Right renal pelvis (tissue), 4 donors: ENCODE measurements around the gene KCNH3. TPM values are rescaled to one million over a fixed set of nuclear protein-coding genes. Genes with fewer than 3 reads are reported as not detected.
"Not testable (repeated sequence)": the region's sequence is repeated elsewhere in the genome, so short reads cannot be mapped to it uniquely, and the experiment has no call there.

Experiments used
- DNase-seq, 4 donors: peaks; one replicate each; pipeline ENCODE4 v3.0.0-alpha.2; 2013; ENCODE audit warnings: low read depth in 4 of 4, low spot score in 3 of 4, missing footprints in 1 of 4
- polyA plus RNA-seq, 4 donors: library from polyadenylated mRNA; unstranded; fragments of 120-200 nt; gene quantifications; one replicate each; pipeline ENCODE4 v1.2.1, GENCODE V29; 2013; ENCODE audit not compliant: insufficient read length in 4 of 4

Gene KCNH3
- polyA plus RNA-seq, 4 donors: 4.1 to 6.9 (median 5.1) TPM

- DNase-seq: peak in 1 of 4 donors; percentile 67
These were observed 11.3 kb upstream of the KCNH3 start for GRCh38 chr12:49527361-49528130.

GRCh38 chr12:49529414-49529813 lies 9.4 kb upstream of the KCNH3 start:
- DNase-seq: no peak

GRCh38 chr12:49531745-49532144 lies 7.1 kb upstream of the KCNH3 start:
- DNase-seq: no peak

GRCh38 chr12:49533331-49533730 lies 5.5 kb upstream of the KCNH3 start:
- DNase-seq: no peak

GRCh38 chr12:49534122-49534521 lies 4.7 kb upstream of the KCNH3 start:
- DNase-seq: not testable (repeated sequence)

GRCh38 chr12:49534731-49535278 lies 4.0 kb upstream of the KCNH3 start:
- no peak for DNase-seq

- DNase-seq: no peak
These were observed 2.8 kb upstream of the KCNH3 start for GRCh38 chr12:49535921-49536525.

- DNase-seq: no peak
These were observed 2.2 kb upstream of the KCNH3 start for GRCh38 chr12:49536526-49537071.

- no peak for DNase-seq
These were observed 1.5 kb upstream of the KCNH3 start for GRCh38 chr12:49537231-49537751.

GRCh38 chr12:49537752-49538509 lies 899 bp upstream of the KCNH3 start:
- DNase-seq: no peak

GRCh38 chr12:49539406-49540228 lies 787 bp downstream of the KCNH3 start:
- DNase-seq: no peak

- no peak for DNase-seq
These were observed 1.7 kb downstream of the KCNH3 start for GRCh38 chr12:49540229-49541139.

GRCh38 chr12:49541140-49541861 lies 2.5 kb downstream of the KCNH3 start:
- DNase-seq: no peak

- no peak for DNase-seq
These were observed 3.2 kb downstream of the KCNH3 start for GRCh38 chr12:49541911-49542505.

- no peak for DNase-seq
These were observed 3.8 kb downstream of the KCNH3 start for GRCh38 chr12:49542592-49543160.

GRCh38 chr12:49543221-49543913 lies 4.5 kb downstream of the KCNH3 start:
- no peak for DNase-seq
